A549 (cell line): ENCODE results near the gene TAT. TPM values are rescaled to one million over a fixed set of nuclear protein-coding genes. Genes with fewer than 3 reads are reported as not detected.
"Not testable (repeated sequence)": the region's sequence is repeated elsewhere in the genome, so short reads cannot be mapped to it uniquely, and the experiment has no call there.

Source experiments
- ATAC-seq, 2 experiments: fragments of 200-7000 bp in 1 of 2; fragments of >200 bp in 1 of 2; cut with Nextera tagmentation in 1 of 2; cut with Tn5 transposase in 1 of 2; 3 replicates each; pipeline versions ENCODE4 v1.8.0 to v1.9.1; 2018 to 2020; ENCODE audit warnings: mild to moderate bottlenecking in 1 of 2, moderate library complexity in 1 of 2
- CTCF ChIA-PET: fragments of 300-600 bp; sonication (Branson Sonifier 250); formaldehyde crosslinking; extraction: SDS; loops from one replicate; lab custom pipeline; 2021; ENCODE audit warnings: antibody characterized with exemption, inconsistent platforms; lab: Yijun Ruan, JAX
- POLR2A ChIA-PET: fragments of 350-600 bp; formaldehyde crosslinking; extraction: SDS; loops from one replicate; lab custom pipeline; 2021; ENCODE audit warnings: antibody characterized with exemption, inconsistent platforms; lab: Yijun Ruan, JAX
- DNase-seq, 2 experiments: peaks; one replicate each; pipeline versions ENCODE4 v3.0.0 to v3.0.0-alpha.2; 2011 to 2016; ENCODE audit warnings: low read depth in 1 of 2, low spot score in 1 of 2
- FAIRE-seq: peaks from 2 replicates; lab custom pipeline; 2011; peaks lifted over from hg19 to GRCh38; lab: Jason Lieb, UNC
- H3K27ac ChIP-seq, 2 experiments: fragments of >200 bp; sonication (Bioruptor Twin); formaldehyde crosslinking; 3 replicates each; pipeline ENCODE4 v1.5.1; 2016 to 2017
- H3K4me1 ChIP-seq: fragments of >200 bp; sonication (Bioruptor Twin); formaldehyde crosslinking; 3 replicates; pipeline ENCODE4 v1.6.1; 2016
- H3K4me2 ChIP-seq: fragments of >200 bp; sonication (Bioruptor Twin); formaldehyde crosslinking; 3 replicates; pipeline ENCODE4 v1.6.1; 2016
- H3K4me3 ChIP-seq: fragments of >200 bp; sonication (Bioruptor Twin); formaldehyde crosslinking; 3 replicates; pipeline ENCODE4 v1.5.1; 2016
- H3K9me3 ChIP-seq: fragments of >200 bp; sonication (Bioruptor Twin); formaldehyde crosslinking; 3 replicates; pipeline ENCODE4 v1.6.1; 2016
- CEBPB ChIP-seq, 2 experiments: fragments of >200 bp in 1 of 2; sonication (Bioruptor Twin) in 1 of 2; formaldehyde crosslinking in 1 of 2; IDR thresholded peaks; 2 replicates each; pipeline ENCODE4 v1.6.1; 2012 to 2016
- ESRRA ChIP-seq: fragments of 150-350 bp; IDR thresholded peaks from 2 replicates; pipeline ENCODE4 v1.6.1; 2014; ENCODE audit warnings: mild to moderate bottlenecking, low read length, borderline replicate concordance
- FOSL2 ChIP-seq, 2 experiments: fragments of 450-650 bp in 1 of 2; fragments of >200 bp in 1 of 2; sonication (Bioruptor Twin) in 1 of 2; formaldehyde crosslinking; IDR thresholded peaks; 2 replicates each; pipeline versions ENCODE4 v1.5.0 to v1.6.1; 2016 to 2020; ENCODE audit warnings: mild to moderate bottlenecking in 1 of 2, moderate library complexity in 1 of 2
- HOXB13 ChIP-seq: fragments of 250-450 bp; sonication (Bioruptor Pico); IDR thresholded peaks from 2 replicates; pipeline ENCODE4 v1.5.0; 2020; ENCODE audit warnings: low read depth, mild to moderate bottlenecking, moderate library complexity
- KDM5A ChIP-seq: fragments of 200-600 bp; sonication (generic); IDR thresholded peaks from 2 replicates; pipeline ENCODE4 v1.6.1; 2016; ENCODE audit warnings: antibody characterized with exemption, mild to moderate bottlenecking
- MAZ ChIP-seq: fragments of 150-350 bp; IDR thresholded peaks from 2 replicates; pipeline ENCODE4 v1.6.1; 2014; ENCODE audit warnings: antibody characterized with exemption, low read depth, low read length, borderline replicate concordance
- NFE2L2 ChIP-seq: fragments of 150-350 bp; conservative IDR thresholded peaks from 2 replicates; pipeline ENCODE4 v1.6.1; 2014; ENCODE audit warnings: low read length
- PHF8 ChIP-seq: fragments of 200-600 bp; sonication (generic); IDR thresholded peaks from 2 replicates; pipeline ENCODE4 v1.6.1; 2016; ENCODE audit warnings: low read depth, mild to moderate bottlenecking, antibody characterized with exemption, moderate library complexity, borderline replicate concordance
- RNF2 ChIP-seq: fragments of 200-600 bp; sonication (generic); IDR thresholded peaks from 2 replicates; pipeline ENCODE4 v1.6.1; 2016; ENCODE audit warnings: low read depth, mild to moderate bottlenecking, antibody characterized with exemption, moderate library complexity, borderline replicate concordance
- WGBS: methylation state at CpG from one replicate; pipeline ENCODE4 v1.1.6; 2017; ENCODE audit errors: missing lambda C conversion rate; 5-methylcytosine and 5-hydroxymethylcytosine counted together
- polyA plus RNA-seq, 4 experiments: library from polyadenylated mRNA; depleted of rRNA in 3 of 4; stranded (reverse); fragments of >200 nt; fragmentation: RNase III in 1 of 4; extraction: RNeasy Plus Mini Kit Qiagen cat#74134 plus additional on column Dnase treatment in 1 of 4; gene quantifications; 2 replicates in 3 of 4; 3 replicates in 1 of 4; pipeline ENCODE4 v1.2.3, GENCODE V29; 2011 to 2017
- TF ChIP-seq, protein P1 (sequence below): fragments of 150-350 bp; IDR thresholded peaks from 2 replicates; pipeline ENCODE4 v1.6.1; 2014; ENCODE audit warnings: low read depth, mild to moderate bottlenecking, low read length
- TF ChIP-seq, protein P2 (sequence below): fragments of 450-650 bp; IDR thresholded peaks from 2 replicates; pipeline ENCODE4 v1.6.1; 2014; ENCODE audit warnings: antibody characterized with exemption
- TF ChIP-seq, protein P3 (sequence below): fragments of >200 bp; sonication (Bioruptor Twin); formaldehyde crosslinking; IDR thresholded peaks from 3 replicates; pipeline ENCODE4 v1.5.1; 2016

TAT gene
- polyA plus RNA-seq, 2 of the 4 experiments (the other 2 are of a cell fraction) = 0.06 to 0.30 TPM

DNA sequence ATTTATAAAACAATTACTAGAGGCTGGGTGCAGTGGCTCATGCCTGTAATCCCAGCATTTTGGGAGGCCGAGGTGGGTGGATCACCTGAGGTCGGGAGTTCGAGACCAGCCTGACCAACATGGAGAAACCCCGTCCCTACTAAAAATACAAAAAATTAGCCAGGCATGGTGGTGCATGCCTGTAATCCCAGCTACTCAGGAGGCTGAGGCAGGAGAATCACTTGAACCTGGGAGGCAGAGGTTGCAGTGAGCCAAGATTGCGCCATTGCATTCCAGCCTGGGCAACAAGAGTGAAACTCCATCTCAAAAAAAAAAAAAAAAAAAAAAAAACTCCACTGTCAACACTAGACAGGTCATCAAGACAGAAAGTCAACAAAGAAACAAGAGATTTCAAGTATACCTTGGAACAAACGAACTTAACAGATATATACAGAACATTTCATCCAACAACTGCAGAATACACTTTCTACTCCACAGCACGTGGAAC is 18.5 kb upstream of the TAT start:
- not testable (repeated sequence) for ATAC-seq

DNA sequence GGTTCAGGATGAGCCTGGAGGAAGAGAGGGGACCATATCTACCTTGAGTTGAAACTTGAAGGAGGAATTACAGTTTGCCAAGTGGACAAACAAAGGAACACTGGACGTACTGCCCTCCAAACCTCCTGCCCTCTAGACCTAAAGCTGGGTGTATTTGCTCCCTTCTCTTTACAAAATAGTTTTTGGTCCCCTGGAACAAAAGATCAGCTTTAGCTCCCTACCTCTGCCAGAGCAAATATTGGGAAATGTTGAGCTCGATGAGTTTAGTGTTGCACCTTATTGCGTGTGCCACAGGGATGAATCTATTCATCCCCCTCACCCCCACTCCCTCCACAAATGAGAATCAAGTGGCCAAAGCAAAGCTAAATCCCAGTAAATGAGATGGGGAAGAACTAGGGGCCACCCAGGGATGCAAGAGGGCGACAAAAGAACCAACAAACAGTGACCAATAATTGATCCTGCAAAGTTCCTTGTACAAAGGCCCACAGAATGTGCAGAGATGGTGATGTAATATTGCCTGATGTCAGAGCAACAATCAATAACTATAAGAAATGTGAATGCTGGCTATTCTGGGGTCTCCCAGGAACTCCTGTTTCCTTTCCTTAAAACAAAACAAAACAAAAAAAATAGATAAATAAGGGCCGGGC is 17.2 kb upstream of the TAT start:
- no peak overlapping the region for H3K4me2 ChIP-seq
- H3K4me1 ChIP-seq = no peaks in the 10 kb centered on the region
- H3K4me3 ChIP-seq = no peak overlapping the region
- no peak for DNase-seq
- peak overlapping the region in 1 of 2 experiments; percentile 43; a peak in 1 of 6 replicates for H3K27ac ChIP-seq
- no peak for ATAC-seq
- WGBS = 35% methylated on average over 5 of the region's 5 CpGs
- POLR2A ChIA-PET = no interaction called here
- TF ChIP-seq CEBPB (IDR thresholded peaks at IDR 0.05) = peak in 1 of 2 experiments; percentile 35; a peak in 1 of 4 replicates
- TF ChIP-seq FOSL2 (IDR thresholded peaks at IDR 0.05) = no peak
- no peak for TF ChIP-seq FOSL2 (CRISPR knock-in tag; IDR thresholded peaks at IDR 0.05)
- TF ChIP-seq, all 56 proteins: peak for 1
- FAIRE-seq = no peak
- H3K9me3 ChIP-seq = no peaks in the 10 kb centered on the region
- CTCF ChIA-PET = interaction anchor here (1.0 to 4.3 kb wide), 3 partner anchors 13 to 181 kb away, joined by 4 to 30 read pairs (median 4); no protein-coding TSS in a partner anchor

More for the DNA sequence above, 18.5 kb upstream of the TAT start:
- WGBS = 57% methylated on average over 6 of the region's 7 CpGs
- H3K4me2 ChIP-seq, FAIRE-seq, H3K4me3 ChIP-seq, H3K4me1 ChIP-seq, POLR2A ChIA-PET, DNase-seq, H3K27ac ChIP-seq, H3K9me3 ChIP-seq: not testable (repeated sequence)
- CTCF ChIA-PET = interaction anchor here (1.0 to 4.3 kb wide), 3 partner anchors 12 to 183 kb away, joined by 4 to 30 read pairs (median 4); no protein-coding TSS in a partner anchor
- 0 out of 4 replicates have a peak, but pooled peaks of 1 of the 2 experiments have one; percentile 8 for TF ChIP-seq CEBPB (IDR thresholded peaks at IDR 0.05)

DNA sequence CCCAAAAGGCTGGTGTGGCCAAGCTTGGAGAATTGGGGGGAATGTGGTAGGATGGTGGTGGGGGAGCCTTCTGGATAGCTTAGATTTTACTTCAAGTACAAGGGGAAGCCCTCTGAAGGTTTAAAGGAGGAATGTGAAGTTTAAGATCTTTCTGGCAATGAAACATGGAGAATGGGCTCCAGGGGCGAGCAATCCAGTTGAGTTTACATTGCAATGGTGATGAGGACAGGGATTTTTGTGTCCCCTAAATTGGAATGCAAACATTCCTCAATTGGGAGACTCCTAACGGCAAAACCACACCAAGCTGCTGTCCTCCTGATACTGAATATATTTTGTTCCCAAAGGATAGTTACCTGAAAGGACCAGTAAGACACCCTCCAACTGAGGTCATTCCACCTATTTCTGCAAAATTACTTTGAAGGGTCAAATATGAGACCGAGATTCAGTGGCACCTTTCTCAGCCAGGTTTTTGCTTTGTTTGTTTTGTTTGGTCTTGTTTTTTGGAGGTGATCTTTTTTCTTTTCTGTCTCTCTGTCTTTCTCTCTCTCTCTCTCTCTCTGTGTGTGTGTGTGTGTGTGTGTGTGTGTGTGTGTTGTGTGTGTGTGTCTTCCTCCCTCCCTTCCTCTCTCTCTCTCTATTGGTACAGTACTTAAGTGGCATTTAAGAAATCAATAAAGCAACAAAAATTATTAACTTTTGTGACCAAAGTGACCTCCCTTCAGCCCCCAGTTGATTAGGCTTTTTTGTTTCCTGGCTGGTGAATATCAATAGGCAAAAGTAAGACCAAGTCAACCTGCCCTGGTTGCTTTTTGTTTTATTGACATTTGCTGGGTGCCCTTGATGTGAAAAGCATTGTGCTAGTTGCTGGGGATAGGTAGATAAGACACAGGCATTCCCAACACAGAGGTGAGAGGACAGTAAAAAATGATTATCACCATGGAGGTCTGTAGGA is 16.4 kb upstream of the TAT start:
- Histone ChIP-seq H3K9me3 (no peaks in the 10 kb centered on the region), H3K4me3 (no peak overlapping the region), H3K27ac (peak overlapping the region in 1 of 2 experiments; percentile 10; a peak in 1 of 6 replicates), H3K4me1 (no peaks in the 10 kb centered on the region), H3K4me2 (no peak overlapping the region)
- DNase-seq (no peak), FAIRE-seq (no peak), ATAC-seq (no peak)
- ChIA-PET CTCF (interaction anchor here (0.8 to 4.3 kb wide), 5 partner anchors 14 to 28 kb away, joined by 3 to 30 read pairs (median 6); no protein-coding TSS in a partner anchor), POLR2A (no interaction called here)
- WGBS = 52% methylated on average over 3 of the region's 3 CpGs
- TF ChIP-seq NFE2L2 (no peak), HOXB13 (CRISPR knock-in tag) (no peak), CEBPB (IDR thresholded peaks at IDR 0.05) (no peak), KDM5A (no peak), PHF8 (no peak), ESRRA (no peak)
- TF ChIP-seq, protein P1, sequence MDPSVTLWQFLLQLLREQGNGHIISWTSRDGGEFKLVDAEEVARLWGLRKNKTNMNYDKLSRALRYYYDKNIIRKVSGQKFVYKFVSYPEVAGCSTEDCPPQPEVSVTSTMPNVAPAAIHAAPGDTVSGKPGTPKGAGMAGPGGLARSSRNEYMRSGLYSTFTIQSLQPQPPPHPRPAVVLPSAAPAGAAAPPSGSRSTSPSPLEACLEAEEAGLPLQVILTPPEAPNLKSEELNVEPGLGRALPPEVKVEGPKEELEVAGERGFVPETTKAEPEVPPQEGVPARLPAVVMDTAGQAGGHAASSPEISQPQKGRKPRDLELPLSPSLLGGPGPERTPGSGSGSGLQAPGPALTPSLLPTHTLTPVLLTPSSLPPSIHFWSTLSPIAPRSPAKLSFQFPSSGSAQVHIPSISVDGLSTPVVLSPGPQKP = no peak

DNA sequence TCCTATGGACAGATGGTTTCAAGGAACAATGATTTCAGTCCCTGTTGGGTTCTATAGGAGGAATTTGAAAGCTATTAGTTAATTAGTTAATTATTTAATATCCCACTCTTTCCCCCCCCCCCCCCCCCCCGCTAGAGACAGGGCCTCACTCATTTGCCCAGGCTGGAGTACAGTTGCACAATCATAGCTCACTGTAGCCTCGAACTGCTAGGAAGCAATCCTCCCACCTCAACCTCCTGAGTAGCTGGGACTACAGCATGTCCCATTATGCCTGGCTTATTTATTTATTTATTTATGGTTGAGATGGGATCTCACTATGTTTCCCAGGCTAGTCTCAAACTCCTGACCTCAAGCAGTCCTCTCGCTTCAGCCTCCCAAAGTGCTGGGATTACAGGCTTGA is 15.0 kb upstream of the TAT start:
- H3K4me2 ChIP-seq = no peak overlapping the region
- TF ChIP-seq, protein P2, sequence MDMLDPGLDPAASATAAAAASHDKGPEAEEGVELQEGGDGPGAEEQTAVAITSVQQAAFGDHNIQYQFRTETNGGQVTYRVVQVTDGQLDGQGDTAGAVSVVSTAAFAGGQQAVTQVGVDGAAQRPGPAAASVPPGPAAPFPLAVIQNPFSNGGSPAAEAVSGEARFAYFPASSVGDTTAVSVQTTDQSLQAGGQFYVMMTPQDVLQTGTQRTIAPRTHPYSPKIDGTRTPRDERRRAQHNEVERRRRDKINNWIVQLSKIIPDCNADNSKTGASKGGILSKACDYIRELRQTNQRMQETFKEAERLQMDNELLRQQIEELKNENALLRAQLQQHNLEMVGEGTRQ = no peak
- no peak for TF ChIP-seq RNF2
- no peak for TF ChIP-seq MAZ
- TF ChIP-seq, protein P3, sequence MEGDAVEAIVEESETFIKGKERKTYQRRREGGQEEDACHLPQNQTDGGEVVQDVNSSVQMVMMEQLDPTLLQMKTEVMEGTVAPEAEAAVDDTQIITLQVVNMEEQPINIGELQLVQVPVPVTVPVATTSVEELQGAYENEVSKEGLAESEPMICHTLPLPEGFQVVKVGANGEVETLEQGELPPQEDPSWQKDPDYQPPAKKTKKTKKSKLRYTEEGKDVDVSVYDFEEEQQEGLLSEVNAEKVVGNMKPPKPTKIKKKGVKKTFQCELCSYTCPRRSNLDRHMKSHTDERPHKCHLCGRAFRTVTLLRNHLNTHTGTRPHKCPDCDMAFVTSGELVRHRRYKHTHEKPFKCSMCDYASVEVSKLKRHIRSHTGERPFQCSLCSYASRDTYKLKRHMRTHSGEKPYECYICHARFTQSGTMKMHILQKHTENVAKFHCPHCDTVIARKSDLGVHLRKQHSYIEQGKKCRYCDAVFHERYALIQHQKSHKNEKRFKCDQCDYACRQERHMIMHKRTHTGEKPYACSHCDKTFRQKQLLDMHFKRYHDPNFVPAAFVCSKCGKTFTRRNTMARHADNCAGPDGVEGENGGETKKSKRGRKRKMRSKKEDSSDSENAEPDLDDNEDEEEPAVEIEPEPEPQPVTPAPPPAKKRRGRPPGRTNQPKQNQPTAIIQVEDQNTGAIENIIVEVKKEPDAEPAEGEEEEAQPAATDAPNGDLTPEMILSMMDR = no peak
- ATAC-seq = no peak
- peak overlapping the region in 1 of 2 experiments; percentile 13; a peak in 1 of 6 replicates for H3K27ac ChIP-seq
- 34% methylated on average over 3 of the region's 3 CpGs for WGBS
- DNase-seq = no peak
- H3K4me1 ChIP-seq = no peaks in the 10 kb centered on the region
- H3K9me3 ChIP-seq = no peaks in the 10 kb centered on the region
- POLR2A ChIA-PET = no interaction called here
- no peak overlapping the region for H3K4me3 ChIP-seq
- CTCF ChIA-PET = interaction anchor here (1.8 to 2.2 kb wide), 2 partner anchors 19 to 27 kb away, joined by 6 to 11 read pairs; no protein-coding TSS in a partner anchor
- FAIRE-seq = no peak
